GM12875 (cell line): ENCODE results near the gene LRRC4C.
"Not testable (repeated sequence)": the region's sequence is repeated elsewhere in the genome, so short reads cannot be mapped to it uniquely, and the experiment has no call there.

Experiments
- H3K4me3 ChIP-seq: one replicate; pipeline ENCODE4 v1.5.1; 2011; ENCODE audit warnings: low read depth, low read length, control low read depth
- TF ChIP-seq, protein P1 (sequence below): IDR thresholded peaks from 2 replicates; pipeline ENCODE4 v1.5.1; 2011; ENCODE audit warnings: low read depth, mild to moderate bottlenecking, control low read depth, inconsistent platforms, low read length, moderate library complexity, borderline replicate concordance; ENCODE audit not compliant: insufficient read depth

The LRRC4C gene

DNA sequence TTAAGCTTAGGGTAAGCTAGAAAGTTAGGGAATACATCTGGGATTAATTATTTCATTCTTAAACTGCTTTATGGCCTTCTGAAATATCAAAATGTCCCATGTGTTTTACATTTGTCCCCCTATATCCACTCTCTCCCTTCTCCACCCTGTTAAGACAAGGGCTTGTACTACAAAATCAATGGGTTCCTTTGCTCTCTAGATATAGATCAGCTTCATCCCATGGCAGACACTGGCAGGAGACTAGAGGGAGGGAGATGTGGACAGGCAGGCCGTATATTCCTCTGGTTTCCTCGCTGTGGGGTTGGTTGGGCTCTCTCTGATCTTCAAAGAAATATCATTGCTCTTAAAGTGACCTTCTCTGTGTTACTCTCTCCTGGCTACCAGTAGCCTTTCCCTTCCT lies 1281.0 kb downstream of the LRRC4C start:
- TF ChIP-seq, protein P1, sequence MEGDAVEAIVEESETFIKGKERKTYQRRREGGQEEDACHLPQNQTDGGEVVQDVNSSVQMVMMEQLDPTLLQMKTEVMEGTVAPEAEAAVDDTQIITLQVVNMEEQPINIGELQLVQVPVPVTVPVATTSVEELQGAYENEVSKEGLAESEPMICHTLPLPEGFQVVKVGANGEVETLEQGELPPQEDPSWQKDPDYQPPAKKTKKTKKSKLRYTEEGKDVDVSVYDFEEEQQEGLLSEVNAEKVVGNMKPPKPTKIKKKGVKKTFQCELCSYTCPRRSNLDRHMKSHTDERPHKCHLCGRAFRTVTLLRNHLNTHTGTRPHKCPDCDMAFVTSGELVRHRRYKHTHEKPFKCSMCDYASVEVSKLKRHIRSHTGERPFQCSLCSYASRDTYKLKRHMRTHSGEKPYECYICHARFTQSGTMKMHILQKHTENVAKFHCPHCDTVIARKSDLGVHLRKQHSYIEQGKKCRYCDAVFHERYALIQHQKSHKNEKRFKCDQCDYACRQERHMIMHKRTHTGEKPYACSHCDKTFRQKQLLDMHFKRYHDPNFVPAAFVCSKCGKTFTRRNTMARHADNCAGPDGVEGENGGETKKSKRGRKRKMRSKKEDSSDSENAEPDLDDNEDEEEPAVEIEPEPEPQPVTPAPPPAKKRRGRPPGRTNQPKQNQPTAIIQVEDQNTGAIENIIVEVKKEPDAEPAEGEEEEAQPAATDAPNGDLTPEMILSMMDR = no peak
- no peak overlapping the region for H3K4me3 ChIP-seq

DNA sequence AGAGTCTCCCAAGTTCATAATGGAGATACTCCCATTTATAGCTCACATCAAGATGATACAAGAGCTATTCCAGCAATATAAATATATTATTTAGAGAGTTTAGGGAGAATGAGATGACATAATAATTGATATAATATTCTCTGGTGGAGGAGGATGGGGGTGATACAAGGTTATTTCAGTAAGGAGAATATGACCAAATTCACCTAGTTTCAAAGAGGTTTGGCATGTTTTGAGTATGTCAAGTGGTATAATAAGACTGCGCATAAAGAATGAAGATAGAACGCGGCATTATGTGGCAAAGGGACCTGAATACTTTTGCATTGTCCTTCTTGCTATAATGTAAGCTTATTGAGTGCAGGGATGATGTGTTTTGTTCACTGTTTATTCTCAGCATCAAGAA lies 1283.5 kb downstream of the LRRC4C start:
- H3K4me3 ChIP-seq = no peak overlapping the region
- TF ChIP-seq, protein P1 = no peak

DNA sequence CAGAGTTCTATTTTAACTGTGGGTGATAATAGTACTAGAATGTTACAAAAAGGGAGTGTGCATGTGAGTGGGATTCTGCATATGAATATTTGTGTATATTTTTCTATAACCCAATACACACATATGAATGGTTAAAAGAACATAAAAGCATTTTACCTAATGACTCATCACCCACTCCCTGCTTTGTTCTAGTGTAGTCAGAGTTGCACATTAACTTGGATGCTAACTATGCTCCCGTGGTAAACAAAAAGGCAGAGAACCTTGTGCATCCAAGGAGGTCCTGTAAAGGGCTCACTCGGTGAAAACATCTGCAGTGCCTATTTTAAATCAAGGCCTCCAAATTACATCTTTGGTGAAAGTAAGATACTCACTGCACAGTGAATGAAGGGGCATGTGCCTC lies 1289.4 kb downstream of the LRRC4C start:
- no peak overlapping the region for H3K4me3 ChIP-seq
- TF ChIP-seq, protein P1 = no peak

DNA sequence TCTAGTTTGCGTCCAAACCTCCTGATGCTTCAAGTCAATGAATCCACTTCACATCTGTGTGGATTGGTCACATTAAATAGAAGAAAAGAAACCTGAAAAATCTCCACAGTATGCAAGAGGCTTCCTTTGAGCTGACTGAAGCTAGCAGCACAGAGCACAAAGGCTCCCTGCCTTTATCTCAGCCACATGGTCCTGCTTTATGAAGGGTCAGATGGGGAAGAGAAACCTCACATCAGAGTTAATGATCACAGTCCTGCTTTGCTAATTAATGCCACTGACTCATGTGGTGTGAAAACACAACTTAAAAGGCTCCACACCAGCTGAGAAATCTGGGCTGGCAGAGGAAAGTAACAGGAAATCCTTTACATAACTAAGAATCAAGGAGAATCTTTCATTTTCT lies 1291.0 kb downstream of the LRRC4C start:
- H3K4me3 ChIP-seq = no peak overlapping the region
- TF ChIP-seq, protein P1 = no peak

DNA sequence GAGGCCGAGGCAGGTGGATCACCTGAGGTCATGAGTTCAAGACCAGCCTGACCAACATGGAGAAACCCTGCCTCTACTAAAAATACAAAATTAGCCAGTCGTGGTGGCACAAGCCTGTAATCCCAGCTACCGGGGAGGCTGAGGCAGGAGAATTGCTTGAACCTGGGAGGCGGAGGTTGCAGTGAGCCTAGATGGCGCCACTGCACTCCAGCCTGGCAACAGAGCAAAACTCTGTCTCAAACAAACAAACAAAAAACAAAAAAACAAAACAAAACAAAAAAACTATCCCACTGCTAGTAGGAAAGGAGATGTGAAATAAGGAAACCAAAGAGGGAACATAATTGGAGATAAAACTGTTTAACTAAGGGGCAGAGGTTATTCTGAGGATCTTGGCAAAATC lies 1291.6 kb downstream of the LRRC4C start:
- H3K4me3 ChIP-seq = not testable (repeated sequence)

DNA sequence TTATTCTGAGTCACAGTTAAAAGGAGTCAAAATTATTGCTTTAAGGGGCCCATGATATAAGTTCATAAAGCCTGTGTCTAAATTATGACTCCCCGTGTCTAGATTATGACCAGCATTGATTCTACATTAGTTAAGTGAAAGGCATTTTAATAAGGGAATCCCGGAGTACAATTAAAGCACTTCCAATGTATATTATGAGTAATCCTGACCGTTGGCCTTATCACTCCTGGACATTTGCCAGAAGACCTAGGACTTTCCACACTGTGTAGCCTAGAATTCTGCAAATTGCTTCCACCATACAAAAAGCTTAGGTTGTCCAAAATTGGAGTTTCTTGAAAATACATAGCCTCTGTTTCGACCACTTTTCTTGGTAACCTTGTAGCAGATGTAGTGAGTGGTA lies 1292.6 kb downstream of the LRRC4C start:
- TF ChIP-seq, protein P1 = no peak
- no peak overlapping the region for H3K4me3 ChIP-seq

DNA sequence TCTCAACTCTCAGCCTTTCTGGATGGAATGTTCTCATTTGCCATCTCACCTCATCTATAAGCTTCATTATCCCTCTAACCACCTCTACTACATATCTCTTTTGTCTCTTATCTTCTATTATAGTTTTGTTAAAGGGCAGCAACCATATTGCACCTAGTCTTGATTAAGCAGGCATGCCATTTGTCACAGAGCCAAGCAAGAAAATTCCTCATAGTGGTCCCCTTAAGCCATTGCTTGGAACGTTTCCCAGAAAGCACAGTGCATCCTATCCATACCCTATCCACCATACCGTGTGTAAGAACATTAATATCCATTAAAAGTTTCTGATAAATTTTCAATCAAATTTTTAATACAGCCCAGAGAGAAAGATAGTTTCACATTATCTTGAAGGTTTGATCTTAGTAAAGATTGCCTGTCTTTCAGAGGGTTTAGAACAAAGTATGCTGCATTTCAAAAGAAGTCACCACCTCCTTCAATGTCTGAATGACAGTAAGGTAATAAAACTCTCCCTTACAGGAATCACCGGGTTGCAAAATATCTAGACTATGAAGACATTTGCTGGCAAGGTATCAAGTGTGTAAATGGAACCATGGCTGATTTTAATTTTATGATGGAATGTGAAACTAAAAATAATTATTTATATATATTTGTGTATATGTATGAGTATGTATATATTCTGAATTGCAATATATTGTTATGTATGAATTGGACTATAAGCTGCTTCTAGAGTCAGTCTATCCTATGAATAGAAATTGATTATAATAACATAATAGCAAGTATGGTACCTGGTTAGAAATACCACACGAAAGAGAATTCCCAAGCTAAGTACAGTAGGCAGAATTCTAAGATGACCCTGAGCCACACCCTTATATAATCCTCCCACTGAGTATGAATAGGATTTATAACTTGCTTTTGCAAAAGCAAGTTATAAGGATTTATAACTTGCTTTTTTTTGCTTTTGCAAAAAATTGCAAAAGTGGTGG lies 1296.3 kb downstream of the LRRC4C start:
- no peak overlapping the region for H3K4me3 ChIP-seq

More for the DNA sequence above, 1296.3 kb downstream of the LRRC4C start:
- TF ChIP-seq, protein P1 = no peak
